Epithelial cell of proximal tubule (primary cell): ENCODE measurements around the gene GPR160. TPM values are rescaled to one million over a fixed set of nuclear protein-coding genes. Genes with fewer than 3 reads are reported as not detected.

ENCODE experiments used
- DNase-seq: peaks from one replicate; pipeline ENCODE4 v3.0.0-alpha.2; 2011; ENCODE audit warnings: low read depth
- H3K4me3 ChIP-seq: 2 replicates; pipeline ENCODE4 v1.5.1; 2011; ENCODE audit warnings: low read depth, mild to moderate bottlenecking, low read length
- CTCF ChIP-seq: conservative IDR thresholded peaks from 2 replicates; pipeline ENCODE4 v1.5.1; 2012; ENCODE audit warnings: low read depth, mild to moderate bottlenecking, low read length
- total RNA-seq: library from RNA; depleted of rRNA; stranded (reverse); fragments of >200 nt; gene quantifications from 2 replicates; pipeline ENCODE4 v1.2.3, GENCODE V29; 2015

Gene GPR160
- total RNA-seq, 1 donor from 2014 or later: 23.9 TPM

- DNase-seq: peak; percentile 23
- no peak overlapping the region for H3K4me3 ChIP-seq
- no peak for TF ChIP-seq CTCF
These were observed 39.1 kb upstream of the GPR160 start for GRCh38 chr3:169998668-169999131.

GRCh38 chr3:169999433-169999832, 38.4 kb upstream of the GPR160 start:
- DNase-seq: no peak
- H3K4me3 ChIP-seq: no peak overlapping the region
- no peak for TF ChIP-seq CTCF

GRCh38 chr3:170000051-170000450, 37.7 kb upstream of the GPR160 start:
- DNase-seq: no peak
- no peak overlapping the region for H3K4me3 ChIP-seq
- TF ChIP-seq CTCF: no peak

- DNase-seq: no peak
- H3K4me3 ChIP-seq: no peak overlapping the region
- no peak for TF ChIP-seq CTCF
These were observed 35.6 kb upstream of the GPR160 start for GRCh38 chr3:170002231-170002630.

- DNase-seq: no peak
- TF ChIP-seq CTCF: no peak
- H3K4me3 ChIP-seq: no peak overlapping the region
These were observed 34.9 kb upstream of the GPR160 start for GRCh38 chr3:170002879-170003278.

GRCh38 chr3:170003881-170004356, 33.9 kb upstream of the GPR160 start:
- no peak for DNase-seq
- no peak for TF ChIP-seq CTCF
- no peak overlapping the region for H3K4me3 ChIP-seq

GRCh38 chr3:170007031-170007663, 30.6 kb upstream of the GPR160 start:
- no peak overlapping the region for H3K4me3 ChIP-seq
- no peak for TF ChIP-seq CTCF
- DNase-seq: no peak
